Fibroblast of skin of left biceps (primary cell): ENCODE measurements around the gene CSRP3.

Source experiments
- DNase-seq, 2 experiments: peaks; one replicate each; pipeline ENCODE4 v3.0.0-alpha.2; 2013; ENCODE audit warnings: low read depth in 2 of 2

CSRP3 gene

DNA sequence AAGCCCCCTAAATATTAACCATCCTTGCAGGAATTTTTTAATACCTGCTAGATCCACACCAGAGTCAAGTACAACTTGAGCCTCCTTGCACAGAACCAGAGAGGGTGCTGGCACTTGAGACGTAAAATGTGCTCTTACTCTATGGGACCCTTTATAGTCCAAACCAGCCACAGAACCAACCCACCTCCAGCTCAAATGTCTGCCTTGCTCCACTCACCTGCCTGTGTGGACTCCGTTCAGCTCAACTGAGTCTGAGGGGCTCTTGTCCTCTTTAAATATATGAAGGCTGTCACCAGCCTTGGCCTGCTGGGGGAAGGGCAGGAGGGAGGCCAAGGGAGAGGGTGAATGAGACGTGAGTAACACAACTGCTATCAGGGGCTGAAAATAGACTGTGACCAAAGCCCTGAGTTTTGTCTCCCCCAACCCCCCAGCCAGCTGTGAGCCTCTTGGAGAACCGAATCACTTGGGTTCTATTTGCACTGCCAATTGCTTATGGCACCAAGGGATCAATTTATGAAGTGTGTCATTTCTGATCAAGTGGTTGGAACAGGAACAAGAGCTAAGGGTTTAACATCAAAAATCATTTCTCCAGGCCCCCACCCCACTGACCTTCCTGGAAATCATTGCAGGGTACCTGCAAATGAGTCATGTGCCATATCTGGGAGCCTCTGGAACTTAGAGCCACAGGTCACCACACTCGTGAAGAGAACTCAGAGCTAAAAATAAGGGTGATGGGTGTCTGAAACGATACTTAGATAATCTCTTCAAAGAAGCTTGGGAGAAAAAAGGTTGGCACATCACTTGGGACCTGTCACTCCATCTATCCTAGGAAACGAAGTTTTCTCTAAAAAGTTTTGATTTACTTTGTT, at the start of gene CSRP3:
CSRP3 (minus strand) TSS at position 247 of the 869 bp plus-strand sequence. CDS start 9,535 bp downstream, outside the sequence.
- no peak for DNase-seq

GRCh38 chr11:19251577-19251976, 49.8 kb upstream of the CSRP3 start:
- no peak for DNase-seq

DNA sequence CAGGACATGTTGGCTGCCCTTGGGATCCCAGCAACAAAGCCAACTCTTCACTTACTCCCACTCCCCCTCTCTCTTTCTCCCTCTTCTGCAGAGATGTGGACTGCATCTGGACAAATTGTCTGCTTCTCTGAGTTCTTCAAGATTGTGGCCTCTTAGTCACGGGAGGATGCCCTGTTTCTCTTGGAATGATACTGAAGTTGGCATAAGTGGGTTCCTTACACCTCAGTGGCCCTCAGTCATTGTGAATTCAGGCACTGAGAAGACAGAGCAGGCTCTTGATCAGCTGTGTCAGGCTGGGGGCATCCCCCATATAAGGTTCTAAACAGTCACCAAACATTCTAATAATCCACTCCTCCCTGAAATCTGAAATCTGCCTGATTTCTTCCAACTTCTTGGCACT, 45.0 kb upstream of the CSRP3 start:
- DNase-seq = no peak

GRCh38 chr11:19245351-19245750, 43.6 kb upstream of the CSRP3 start:
- no peak for DNase-seq

DNA sequence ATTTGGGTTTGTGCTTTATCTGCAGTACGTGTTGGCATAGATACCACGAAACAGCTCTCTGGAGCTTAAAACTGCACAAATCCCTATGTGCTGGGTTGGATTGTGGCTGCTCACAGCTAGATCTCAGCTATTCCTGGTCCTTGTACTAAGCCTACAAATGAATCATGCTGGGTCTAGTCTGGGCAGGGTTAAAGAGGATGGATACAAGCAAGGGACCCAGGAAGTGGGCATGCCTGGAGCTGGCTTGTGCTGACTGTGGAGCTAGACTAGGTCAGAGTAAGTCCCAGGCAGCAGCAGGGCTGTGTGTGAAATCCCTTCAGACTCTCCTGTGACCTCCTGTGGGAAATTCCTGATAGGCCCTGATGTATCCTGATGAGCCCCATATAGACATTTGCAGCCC, 42.8 kb upstream of the CSRP3 start:
- DNase-seq = no peak

GRCh38 chr11:19244084-19244483, 42.3 kb upstream of the CSRP3 start:
- no peak for DNase-seq

GRCh38 chr11:19243613-19244012, 41.8 kb upstream of the CSRP3 start:
- no peak for DNase-seq

- no peak for DNase-seq
Measured at GRCh38 chr11:19243143-19243542, 41.4 kb upstream of the CSRP3 start.

DNA sequence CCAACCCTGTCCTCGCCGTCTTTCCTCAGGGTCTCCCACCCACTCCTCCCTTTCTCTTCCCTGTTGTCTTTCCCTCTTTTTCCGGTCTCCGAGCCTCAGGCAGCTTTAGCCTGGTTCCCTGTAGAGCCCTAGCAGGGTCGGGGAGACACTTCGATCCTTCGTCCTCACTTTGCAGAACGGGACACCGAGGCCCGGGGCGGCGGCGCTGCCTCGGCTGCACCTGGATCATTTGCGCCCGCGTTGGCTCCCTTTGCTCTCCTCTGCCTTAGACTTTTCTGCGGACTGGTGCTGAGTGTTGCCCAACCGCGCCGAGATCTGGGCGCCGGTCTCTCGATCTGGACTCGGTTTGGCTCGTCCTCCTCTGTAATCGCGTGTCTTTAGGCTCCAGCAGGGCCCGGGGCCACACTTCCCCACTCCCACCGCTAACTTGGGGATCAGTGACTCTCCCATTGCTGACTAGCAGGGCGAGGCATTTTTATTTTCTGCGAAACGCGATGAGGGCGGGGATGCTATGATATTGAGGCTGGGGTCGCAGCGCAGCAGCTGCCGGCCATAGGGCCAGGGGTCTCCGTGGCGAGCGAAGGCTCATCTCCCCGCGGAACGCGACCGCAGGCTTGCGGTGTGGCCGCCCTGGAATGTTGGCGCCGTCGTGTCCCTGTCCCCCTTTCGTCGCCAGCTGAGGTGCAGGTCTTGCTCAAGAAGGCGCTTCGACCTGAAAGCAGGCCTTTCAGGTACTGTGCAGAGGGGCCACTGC, 40.6 kb upstream of the CSRP3 start:
- no peak for DNase-seq

DNA sequence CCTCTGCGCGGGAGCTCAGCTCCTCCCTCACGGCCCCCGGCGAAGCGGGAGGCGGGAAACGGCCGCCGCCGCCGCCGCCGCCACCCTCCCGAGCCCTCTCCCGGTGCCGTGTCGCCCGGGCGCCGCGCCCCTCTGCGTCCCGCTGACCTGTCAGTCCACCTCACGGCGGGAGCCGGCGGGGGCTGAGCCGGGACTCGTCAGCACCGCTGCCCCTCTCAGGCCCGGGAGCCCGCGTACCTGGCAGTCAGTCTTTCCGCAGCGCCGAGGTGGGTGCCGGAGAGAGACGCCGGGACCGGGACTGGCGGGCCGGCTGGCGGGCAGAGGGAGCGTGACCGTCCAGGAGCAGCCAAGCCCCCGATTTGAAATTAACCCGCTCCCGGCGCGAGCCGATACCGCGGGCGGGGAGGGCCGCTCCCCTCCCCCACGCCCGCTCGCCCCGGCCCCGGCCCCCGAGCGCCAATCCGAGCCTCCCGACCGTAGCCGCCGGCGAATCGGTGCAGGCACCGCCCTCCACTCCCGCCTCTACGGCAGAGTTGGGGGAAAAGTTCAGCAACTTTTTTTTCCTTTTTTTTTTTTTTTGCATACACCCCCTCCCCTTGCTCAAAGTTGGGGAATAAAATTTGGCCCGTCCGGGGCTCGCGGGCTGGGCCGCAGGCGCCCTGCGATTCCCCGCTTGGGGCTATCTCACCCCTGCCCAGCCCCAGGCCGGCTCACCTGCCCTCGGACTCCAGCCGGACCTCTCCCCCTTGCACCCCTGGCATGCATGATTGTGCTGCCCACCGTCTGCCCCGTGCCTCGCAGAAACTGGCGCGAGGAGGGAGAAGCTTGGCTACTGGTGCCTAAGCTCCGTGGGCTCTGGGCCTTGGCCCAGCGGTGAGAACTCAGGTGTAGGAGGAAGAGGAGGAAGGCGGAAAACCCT, 39.7 kb upstream of the CSRP3 start:
- DNase-seq = no peak

- DNase-seq = peak; percentile 76 to 77
Measured at GRCh38 chr11:19240420-19241259, 38.9 kb upstream of the CSRP3 start, which contains the start of gene E2F8. TSS of gene E2F8 (minus strand) at chr11:19240945. CDS start at chr11:19240121, 824 bp downstream.

GRCh38 chr11:19239039-19239438, 37.3 kb upstream of the CSRP3 start:
- no peak for DNase-seq

DNA sequence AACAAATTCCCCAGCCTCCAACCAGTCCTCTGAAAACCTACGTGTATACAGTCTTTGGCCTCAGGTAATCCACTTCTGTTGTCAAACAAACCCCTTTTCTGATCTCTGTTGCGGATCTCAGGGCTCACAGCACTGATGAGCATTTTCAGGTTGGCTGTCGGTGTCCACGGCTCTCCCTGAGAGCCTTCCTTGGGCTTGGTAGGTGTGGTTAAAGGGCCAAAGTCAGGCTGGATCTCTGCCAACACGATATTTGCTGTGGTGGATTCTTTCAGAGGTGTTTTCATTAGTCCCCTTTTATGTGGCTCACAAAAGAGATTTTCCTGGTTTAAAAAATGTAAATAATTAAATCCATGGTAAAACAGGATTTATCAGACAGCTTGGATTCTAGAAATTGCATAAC, 36.0 kb upstream of the CSRP3 start:
- no peak for DNase-seq

DNA sequence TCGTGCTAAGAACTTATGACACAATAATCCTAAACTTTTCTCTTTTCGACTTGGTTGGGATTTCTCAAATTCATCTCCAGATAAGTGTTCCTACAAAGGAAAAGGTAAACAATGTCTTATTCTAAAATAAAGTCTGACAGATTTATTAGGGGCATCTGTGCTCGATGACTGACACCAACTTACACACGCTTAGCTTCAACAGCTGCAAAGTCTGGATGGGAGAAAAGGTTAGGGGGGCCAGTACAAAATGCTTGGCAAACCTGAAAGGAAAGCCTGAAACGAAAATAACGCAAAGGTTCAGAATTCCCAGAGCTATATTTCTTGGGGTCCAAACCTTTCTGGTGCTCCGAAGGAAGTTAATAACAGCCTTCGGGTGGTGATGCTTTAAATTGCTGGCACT, 35.6 kb upstream of the CSRP3 start:
- DNase-seq = no peak

- DNase-seq = no peak
Measured at GRCh38 chr11:19234231-19234817, 32.5 kb upstream of the CSRP3 start.

GRCh38 chr11:19232910-19233503, 31.2 kb upstream of the CSRP3 start:
- DNase-seq = peak; percentile 43 to 53

- no peak for DNase-seq
Measured at GRCh38 chr11:19229671-19230070, 27.9 kb upstream of the CSRP3 start.

GRCh38 chr11:19228968-19229367, 27.2 kb upstream of the CSRP3 start:
- no peak for DNase-seq

GRCh38 chr11:19226378-19227195, 24.8 kb upstream of the CSRP3 start:
- DNase-seq = no peak
